OCI-M2 (cell line): ENCODE results near the gene TMEM106C.

Experiments used
- DNase-seq: peaks from one replicate; lab custom pipeline; 2025; ENCODE audit not compliant: unreplicated experiment; lab: John Stamatoyannopoulos, UW

The TMEM106C gene

GRCh38 chr12:47979166-47979565, 15.8 kb downstream of the TMEM106C start:
- DNase-seq = no peak

GRCh38 chr12:47979686-47980085, 16.3 kb downstream of the TMEM106C start:
- no peak for DNase-seq

GRCh38 chr12:47980197-47980596, 16.8 kb downstream of the TMEM106C start:
- no peak for DNase-seq

GRCh38 chr12:47980779-47981495, 17.5 kb downstream of the TMEM106C start:
- no peak for DNase-seq

GRCh38 chr12:47981496-47982260, 18.3 kb downstream of the TMEM106C start:
- DNase-seq = no peak

- no peak for DNase-seq
Measured at GRCh38 chr12:47982311-47982710, 18.9 kb downstream of the TMEM106C start.

GRCh38 chr12:47982770-47983169, 19.4 kb downstream of the TMEM106C start:
- no peak for DNase-seq

GRCh38 chr12:47983541-47984115, 20.2 kb downstream of the TMEM106C start:
- no peak for DNase-seq

GRCh38 chr12:47984331-47984801, 21.0 kb downstream of the TMEM106C start:
- DNase-seq = no peak

GRCh38 chr12:47985596-47986290, 22.3 kb downstream of the TMEM106C start:
- DNase-seq = no peak

GRCh38 chr12:47986291-47986660, 22.9 kb downstream of the TMEM106C start:
- DNase-seq = no peak

- DNase-seq = no peak
Measured at GRCh38 chr12:47986832-47987231, 23.4 kb downstream of the TMEM106C start.

- no peak for DNase-seq
Measured at GRCh38 chr12:47987411-47988072, 24.1 kb downstream of the TMEM106C start.

- no peak for DNase-seq
Measured at GRCh38 chr12:47988073-47989022, 25.0 kb downstream of the TMEM106C start.

GRCh38 chr12:47989023-47989417, 25.6 kb downstream of the TMEM106C start:
- DNase-seq = no peak

GRCh38 chr12:47989666-47990065, 26.3 kb downstream of the TMEM106C start:
- DNase-seq = no peak

- no peak for DNase-seq
Measured at GRCh38 chr12:47990351-47991105, 27.1 kb downstream of the TMEM106C start.

- DNase-seq = no peak
Measured at GRCh38 chr12:47991106-47992061, 28.0 kb downstream of the TMEM106C start.
